Uterus (tissue), 2 donors: Measurements from ENCODE around the gene GNAT1.

ENCODE experiments used
- POLR2A ChIP-seq, 2 donors: fragments of 450-650 bp; IDR thresholded peaks; one replicate each; pipeline ENCODE4 v1.6.1; 2016; ENCODE audit warnings: antibody characterized with exemption in 2 of 2, mild to moderate bottlenecking in 1 of 2, moderate library complexity in 1 of 2
- TF ChIP-seq, protein P1 (sequence below), 4 experiments: fragments of 200-600 bp in 2 of 4; fragments of 450-650 bp in 2 of 4; sonication (generic) in 2 of 4; IDR thresholded peaks; one replicate each; pipeline ENCODE4 v1.5.1; 2016 to 2019; ENCODE audit warnings: antibody characterized with exemption in 4 of 4, mild to moderate bottlenecking in 2 of 4, moderate library complexity in 1 of 4

- TF ChIP-seq, protein P1, sequence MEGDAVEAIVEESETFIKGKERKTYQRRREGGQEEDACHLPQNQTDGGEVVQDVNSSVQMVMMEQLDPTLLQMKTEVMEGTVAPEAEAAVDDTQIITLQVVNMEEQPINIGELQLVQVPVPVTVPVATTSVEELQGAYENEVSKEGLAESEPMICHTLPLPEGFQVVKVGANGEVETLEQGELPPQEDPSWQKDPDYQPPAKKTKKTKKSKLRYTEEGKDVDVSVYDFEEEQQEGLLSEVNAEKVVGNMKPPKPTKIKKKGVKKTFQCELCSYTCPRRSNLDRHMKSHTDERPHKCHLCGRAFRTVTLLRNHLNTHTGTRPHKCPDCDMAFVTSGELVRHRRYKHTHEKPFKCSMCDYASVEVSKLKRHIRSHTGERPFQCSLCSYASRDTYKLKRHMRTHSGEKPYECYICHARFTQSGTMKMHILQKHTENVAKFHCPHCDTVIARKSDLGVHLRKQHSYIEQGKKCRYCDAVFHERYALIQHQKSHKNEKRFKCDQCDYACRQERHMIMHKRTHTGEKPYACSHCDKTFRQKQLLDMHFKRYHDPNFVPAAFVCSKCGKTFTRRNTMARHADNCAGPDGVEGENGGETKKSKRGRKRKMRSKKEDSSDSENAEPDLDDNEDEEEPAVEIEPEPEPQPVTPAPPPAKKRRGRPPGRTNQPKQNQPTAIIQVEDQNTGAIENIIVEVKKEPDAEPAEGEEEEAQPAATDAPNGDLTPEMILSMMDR (IDR thresholded peaks at IDR 0.05), result no peak
- TF ChIP-seq POLR2A (IDR thresholded peaks at IDR 0.05), result no peak
These were observed 12.7 kb downstream of the GNAT1 start for GRCh38 chr3:50203809-50204803.
